ENCODE measurements around the gene ZNF296.
"Not testable (repeated sequence)": the region's sequence is repeated elsewhere in the genome, so short reads cannot be mapped to it uniquely, and the experiment has no call there.

The ZNF296 gene

GRCh38 chr19:45112111-45112827 lies 36.0 kb upstream of the ZNF296 start:
- no peak overlapping the region for H3K27ac Mint-ChIP-seq
- DNase-seq: no peak
- H3K4me3 Mint-ChIP-seq: no peak overlapping the region
- peaks cover 53% of the 10 kb centered on the region for H3K4me1 Mint-ChIP-seq (ENCODE audit: low read depth)
- H3K36me3 Mint-ChIP-seq (ENCODE audit: low read depth): peaks cover 5% of the 10 kb centered on the region
- H3K9me3 Mint-ChIP-seq: no peaks in the 10 kb centered on the region
- H3K27me3 Mint-ChIP-seq: no peaks in the 10 kb centered on the region

GRCh38 chr19:45110851-45111266 lies 34.6 kb upstream of the ZNF296 start:
- no peaks in the 10 kb centered on the region for H3K9me3 Mint-ChIP-seq
- no peak for DNase-seq
- H3K4me1 Mint-ChIP-seq (ENCODE audit: low read depth): peaks cover 41% of the 10 kb centered on the region
- H3K27me3 Mint-ChIP-seq: no peaks in the 10 kb centered on the region
- H3K4me3 Mint-ChIP-seq: no peak overlapping the region
- no peak overlapping the region for H3K27ac Mint-ChIP-seq
- peaks cover 5% of the 10 kb centered on the region for H3K36me3 Mint-ChIP-seq (ENCODE audit: low read depth)

GRCh38 chr19:45107621-45108150 lies 31.4 kb upstream of the ZNF296 start:
- Mint-ChIP-seq H3K36me3 (ENCODE audit: low read depth) (peaks cover 4% of the 10 kb centered on the region), H3K27me3 (no peaks in the 10 kb centered on the region), H3K27ac (no peak overlapping the region), H3K4me1 (ENCODE audit: low read depth) (peaks cover 57% of the 10 kb centered on the region), H3K9me3 (no peaks in the 10 kb centered on the region), H3K4me3 (no peak overlapping the region)
- no peak for DNase-seq

GRCh38 chr19:45106363-45106762 lies 30.1 kb upstream of the ZNF296 start:
- not testable (repeated sequence) for H3K9me3 Mint-ChIP-seq; H3K36me3 Mint-ChIP-seq (ENCODE audit: low read depth); H3K4me3 Mint-ChIP-seq; H3K27ac Mint-ChIP-seq; DNase-seq; H3K27me3 Mint-ChIP-seq
- peaks cover 60% of the 10 kb centered on the region for H3K4me1 Mint-ChIP-seq (ENCODE audit: low read depth)

GRCh38 chr19:45104658-45105349 lies 28.5 kb upstream of the ZNF296 start:
- H3K4me3 Mint-ChIP-seq: no peak overlapping the region
- H3K9me3 Mint-ChIP-seq: no peaks in the 10 kb centered on the region
- H3K4me1 Mint-ChIP-seq (ENCODE audit: low read depth): peaks cover 50% of the 10 kb centered on the region
- H3K27ac Mint-ChIP-seq: peak overlapping the region; percentile 27
- H3K36me3 Mint-ChIP-seq (ENCODE audit: low read depth): peaks cover 5% of the 10 kb centered on the region
- H3K27me3 Mint-ChIP-seq: no peaks in the 10 kb centered on the region
- DNase-seq: no peak

- peaks cover 8% of the 10 kb centered on the region for H3K36me3 Mint-ChIP-seq (ENCODE audit: low read depth)
These were observed 27.4 kb upstream of the ZNF296 start for GRCh38 chr19:45103508-45104319.

GRCh38 chr19:45103156-45103507 lies 26.9 kb upstream of the ZNF296 start:
- H3K36me3 Mint-ChIP-seq (ENCODE audit: low read depth): peaks cover 8% of the 10 kb centered on the region
- peak overlapping the region; percentile 15 for H3K27ac Mint-ChIP-seq
- DNase-seq: peak; percentile 51
- no peaks in the 10 kb centered on the region for H3K9me3 Mint-ChIP-seq
- H3K4me3 Mint-ChIP-seq: peak overlapping the region; percentile 38
- H3K27me3 Mint-ChIP-seq: no peaks in the 10 kb centered on the region
- H3K4me1 Mint-ChIP-seq (ENCODE audit: low read depth): peaks cover 60% of the 10 kb centered on the region

More at GRCh38 chr19:45103508-45104319, 27.4 kb upstream of the ZNF296 start:
- peak overlapping the region; percentile 68 for H3K27ac Mint-ChIP-seq
- no peaks in the 10 kb centered on the region for H3K27me3 Mint-ChIP-seq
- peaks cover 54% of the 10 kb centered on the region for H3K4me1 Mint-ChIP-seq (ENCODE audit: low read depth)
- no peaks in the 10 kb centered on the region for H3K9me3 Mint-ChIP-seq
- DNase-seq: no peak
- H3K4me3 Mint-ChIP-seq: peak overlapping the region; percentile 38

GRCh38 chr19:45102481-45102880 lies 26.2 kb upstream of the ZNF296 start:
- peaks cover 8% of the 10 kb centered on the region for H3K36me3 Mint-ChIP-seq (ENCODE audit: low read depth)
- H3K27me3 Mint-ChIP-seq: no peaks in the 10 kb centered on the region
- H3K4me3 Mint-ChIP-seq: peak overlapping the region; percentile 38
- no peak for DNase-seq
- peak overlapping the region; percentile 24 for H3K27ac Mint-ChIP-seq
- H3K4me1 Mint-ChIP-seq (ENCODE audit: low read depth): peaks cover 62% of the 10 kb centered on the region
- H3K9me3 Mint-ChIP-seq: no peaks in the 10 kb centered on the region

GRCh38 chr19:45101806-45102205 lies 25.5 kb upstream of the ZNF296 start:
- Mint-ChIP-seq H3K36me3 (ENCODE audit: low read depth) (peaks cover 12% of the 10 kb centered on the region), H3K27ac (peak overlapping the region; percentile 44), H3K9me3 (no peaks in the 10 kb centered on the region), H3K4me3 (no peak overlapping the region), H3K27me3 (no peaks in the 10 kb centered on the region), H3K4me1 (ENCODE audit: low read depth) (peaks cover 67% of the 10 kb centered on the region)
- DNase-seq: no peak

GRCh38 chr19:45100846-45101252 lies 24.6 kb upstream of the ZNF296 start:
- Mint-ChIP-seq H3K9me3 (no peaks in the 10 kb centered on the region), H3K27me3 (no peaks in the 10 kb centered on the region), H3K36me3 (ENCODE audit: low read depth) (peaks cover 21% of the 10 kb centered on the region), H3K4me3 (no peak overlapping the region), H3K4me1 (ENCODE audit: low read depth) (peaks cover 75% of the 10 kb centered on the region), H3K27ac (peak overlapping the region; percentile 20)
- no peak for DNase-seq

GRCh38 chr19:45100201-45100600 lies 23.9 kb upstream of the ZNF296 start:
- H3K36me3 Mint-ChIP-seq (ENCODE audit: low read depth): peaks cover 23% of the 10 kb centered on the region
- H3K27me3 Mint-ChIP-seq: no peaks in the 10 kb centered on the region
- no peaks in the 10 kb centered on the region for H3K9me3 Mint-ChIP-seq
- no peak overlapping the region for H3K4me3 Mint-ChIP-seq
- no peak overlapping the region for H3K27ac Mint-ChIP-seq
- H3K4me1 Mint-ChIP-seq (ENCODE audit: low read depth): peaks cover 75% of the 10 kb centered on the region
- DNase-seq: no peak

GRCh38 chr19:45099467-45100191 lies 23.4 kb upstream of the ZNF296 start:
- H3K4me1 Mint-ChIP-seq (ENCODE audit: low read depth): peaks cover 76% of the 10 kb centered on the region
- H3K4me3 Mint-ChIP-seq: no peak overlapping the region
- H3K27ac Mint-ChIP-seq: no peak overlapping the region

GRCh38 chr19:45098521-45099466 lies 22.5 kb upstream of the ZNF296 start:
- no peak for DNase-seq
- Mint-ChIP-seq H3K4me1 (ENCODE audit: low read depth) (peaks cover 76% of the 10 kb centered on the region), H3K27ac (peak overlapping the region; percentile 57), H3K27me3 (no peaks in the 10 kb centered on the region), H3K4me3 (no peak overlapping the region), H3K9me3 (no peaks in the 10 kb centered on the region), H3K36me3 (ENCODE audit: low read depth) (peaks cover 33% of the 10 kb centered on the region)

More at GRCh38 chr19:45099467-45100191, 23.4 kb upstream of the ZNF296 start:
- no peak for DNase-seq
- no peaks in the 10 kb centered on the region for H3K9me3 Mint-ChIP-seq
- H3K36me3 Mint-ChIP-seq (ENCODE audit: low read depth): peaks cover 26% of the 10 kb centered on the region
- no peaks in the 10 kb centered on the region for H3K27me3 Mint-ChIP-seq

Measured in activated T-cell treated with anti-CD3 and anti-CD28 coated beads, Interleukin-2, amount 50 U/mL, for 24 hours (primary cell).